Adrenal gland (tissue), 12 donors: ENCODE measurements around the gene PRKCA. TPM values are rescaled to one million over a fixed set of nuclear protein-coding genes. Genes with fewer than 3 reads are reported as not detected.

Experiments
- DNase-seq, 7 donors: peaks; one replicate each; pipeline ENCODE4 v3.0.0-alpha.2; 2019 to 2020
- H3K27ac ChIP-seq, 5 donors: fragments of 200-600 bp; sonication (generic) in 4 of 5; 1 replicate in 3 of 5; 2 replicates in 2 of 5; pipeline versions ENCODE4 v1.5.1 to v1.8.0; 2016 to 2020; ENCODE audit warnings: mild to moderate bottlenecking in 1 of 5
- H3K27me3 ChIP-seq: fragments of 200-600 bp; 2 replicates; pipeline ENCODE4 v1.8.0; 2021
- H3K36me3 ChIP-seq, 2 donors: fragments of 200-600 bp; replicated peaks in 1 of 2; 1 replicate in 1 of 2; 2 replicates in 1 of 2; pipeline versions ENCODE4 v1.5.1 to v1.8.0; 2018 to 2022
- H3K4me1 ChIP-seq, 2 donors: fragments of 200-600 bp; replicated peaks in 1 of 2; 1 replicate in 1 of 2; 2 replicates in 1 of 2; pipeline versions ENCODE4 v1.5.1 to v1.8.0; 2018 to 2021
- H3K4me3 ChIP-seq, 4 donors: fragments of 200-600 bp; sonication (generic) in 3 of 4; one replicate each; pipeline ENCODE4 v1.5.1; 2016 to 2018
- H3K9me3 ChIP-seq, 3 donors: fragments of 200-600 bp; sonication (generic) in 1 of 3; replicated peaks in 1 of 3; 1 replicate in 2 of 3; 2 replicates in 1 of 3; pipeline versions ENCODE4 v1.5.1 to v1.8.0; 2016 to 2021
- POLR2A ChIP-seq, 2 donors: fragments of 450-650 bp; IDR thresholded peaks; one replicate each; pipeline ENCODE4 v1.6.1; 2017; ENCODE audit warnings: antibody characterized with exemption in 2 of 2, mild to moderate bottlenecking in 2 of 2, moderate library complexity in 1 of 2
- WGBS, 4 donors: extraction: QIAGEN DNeasy Blood & Tissue Kit in 2 of 4; methylation state at CpG; one replicate each; pipeline versions ENCODE4 v1.1.5 to v1.1.7; 2013 to 2017; 5-methylcytosine and 5-hydroxymethylcytosine counted together
- intact Hi-C, 2 donors: fragments of 100-400 bp; cut with DNase I; formaldehyde crosslinking; loops; one replicate each; pipeline versions ENCODE4 v1.14.1 to v1.15.0; 2022 to 2023
- polyA plus RNA-seq, 3 donors: library from polyadenylated mRNA; stranded (reverse); fragments of 200-250 nt in 2 of 3; fragments of 350-450 nt in 1 of 3; fragmentation: Illumina TruSeq in 1 of 3; extraction: RNeasy Lipid Tissue Mini Kit (QIAGEN cat#74804) in 1 of 3; gene quantifications; one replicate each; pipeline ENCODE4 v1.2.3, GENCODE V29; 2013 to 2014
- total RNA-seq, 9 donors: library from RNA; depleted of rRNA in 4 of 9; stranded (reverse); fragments of >200 nt in 4 of 9; fragments of 120-200 nt in 1 of 9; fragmentation: NEBNext Ultra II Directional in 1 of 9; extraction: Animal tissue kit (Norgen Biotek cat#: 25700) in 1 of 9; gene quantifications; one replicate each; pipeline versions ENCODE4 v1.1.0 to v1.2.4, GENCODE V29; 2013 to 2023
- TF ChIP-seq, protein P1 (sequence below), 6 experiments: fragments of 450-650 bp in 4 of 6; fragments of 200-600 bp in 2 of 6; sonication (generic) in 1 of 6; IDR thresholded peaks; 1 replicate in 5 of 6; 2 replicates in 1 of 6; pipeline versions ENCODE4 v1.5.1 to v1.8.0; 2016 to 2021; ENCODE audit warnings: antibody characterized with exemption in 6 of 6, mild to moderate bottlenecking in 2 of 6, moderate library complexity in 1 of 6
- donor health status: healthy with polysubstance abuse.
- donor health status: Bipolar disorder and iron deficiency.
- donor health status: DM: yes; HTN: yes; CAD: no.
- donor health status: DM: no; HTN: no; CAD: no.
- donor health status: DM: no; HTN: no; CAD: no.
- donor health status: DM: yes; HTN: yes; CAD: no.

PRKCA gene
- total and polyA plus RNA-seq, 12 donors = 15.1 to 202 (median 84.1) TPM

DNA sequence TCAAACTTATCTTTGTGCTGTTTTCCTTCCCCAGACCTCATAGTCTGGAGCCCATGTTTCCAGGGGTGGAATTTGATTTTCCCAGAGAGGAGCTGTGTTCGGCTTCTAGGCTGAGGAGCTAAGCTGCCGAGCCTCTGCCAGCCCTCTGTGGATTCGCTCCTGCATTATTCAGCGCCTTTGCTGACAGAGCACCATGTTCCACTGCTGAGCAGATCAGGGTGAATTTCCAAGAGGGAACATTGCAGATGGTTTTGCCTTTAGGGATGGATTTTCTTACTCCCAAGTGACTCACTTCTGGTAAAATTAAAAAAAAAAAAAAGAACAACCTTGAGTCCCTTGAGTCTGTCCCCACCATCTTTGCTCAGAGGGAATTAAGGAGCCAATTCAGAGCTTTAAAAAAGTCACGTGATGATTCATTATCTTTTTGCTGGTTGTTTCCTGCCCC lies 229.5 kb downstream of the PRKCA start:
- intact Hi-C loops = no loop called here
- peak overlapping the region in 2 of 5 donors; percentile 14 to 57 for H3K27ac ChIP-seq

DNA sequence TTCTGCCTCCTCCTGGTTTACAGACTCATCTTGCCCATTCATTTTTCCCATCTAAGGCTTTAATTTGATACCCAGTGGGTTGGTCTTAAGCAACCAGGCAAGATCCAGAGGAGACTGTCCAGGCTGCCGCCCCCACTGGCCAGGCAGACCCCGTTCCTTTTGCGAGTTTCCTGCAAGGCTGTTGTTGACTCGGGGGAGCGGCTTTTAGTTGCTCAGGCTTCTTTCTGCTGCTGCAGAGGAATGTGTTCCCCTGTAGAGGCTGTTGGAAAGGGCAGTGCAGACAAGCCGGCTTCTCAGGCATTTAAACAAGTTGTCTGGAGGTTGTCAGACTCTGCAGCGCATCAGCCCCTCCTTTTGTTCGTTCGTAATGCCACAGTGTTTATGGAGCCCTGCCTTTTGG lies 231.2 kb downstream of the PRKCA start:
- no peak overlapping the region for H3K4me3 ChIP-seq
- WGBS, 4 donors = 61 to 83% (median 78%) methylated on average over 8 to 9 of the region's 9 CpGs
- no peaks in the 10 kb centered on the region for H3K36me3 ChIP-seq
- no peaks in the 10 kb centered on the region for H3K27me3 ChIP-seq
- no peak overlapping the region for H3K27ac ChIP-seq
- DNase-seq = no peak
- H3K4me1 ChIP-seq = peaks cover 7 to 34% of the 10 kb centered on the region in 2 donors
- no peaks in the 10 kb centered on the region for H3K9me3 ChIP-seq
- intact Hi-C loops = no loop called here
- TF ChIP-seq POLR2A (IDR thresholded peaks at IDR 0.05) = no peak
- TF ChIP-seq, protein P1, sequence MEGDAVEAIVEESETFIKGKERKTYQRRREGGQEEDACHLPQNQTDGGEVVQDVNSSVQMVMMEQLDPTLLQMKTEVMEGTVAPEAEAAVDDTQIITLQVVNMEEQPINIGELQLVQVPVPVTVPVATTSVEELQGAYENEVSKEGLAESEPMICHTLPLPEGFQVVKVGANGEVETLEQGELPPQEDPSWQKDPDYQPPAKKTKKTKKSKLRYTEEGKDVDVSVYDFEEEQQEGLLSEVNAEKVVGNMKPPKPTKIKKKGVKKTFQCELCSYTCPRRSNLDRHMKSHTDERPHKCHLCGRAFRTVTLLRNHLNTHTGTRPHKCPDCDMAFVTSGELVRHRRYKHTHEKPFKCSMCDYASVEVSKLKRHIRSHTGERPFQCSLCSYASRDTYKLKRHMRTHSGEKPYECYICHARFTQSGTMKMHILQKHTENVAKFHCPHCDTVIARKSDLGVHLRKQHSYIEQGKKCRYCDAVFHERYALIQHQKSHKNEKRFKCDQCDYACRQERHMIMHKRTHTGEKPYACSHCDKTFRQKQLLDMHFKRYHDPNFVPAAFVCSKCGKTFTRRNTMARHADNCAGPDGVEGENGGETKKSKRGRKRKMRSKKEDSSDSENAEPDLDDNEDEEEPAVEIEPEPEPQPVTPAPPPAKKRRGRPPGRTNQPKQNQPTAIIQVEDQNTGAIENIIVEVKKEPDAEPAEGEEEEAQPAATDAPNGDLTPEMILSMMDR (IDR thresholded peaks at IDR 0.05) = no peak

More for the DNA sequence above, 229.5 kb downstream of the PRKCA start:
- H3K9me3 ChIP-seq = no peaks in the 10 kb centered on the region
- no peaks in the 10 kb centered on the region for H3K27me3 ChIP-seq
- no peak for TF ChIP-seq POLR2A (IDR thresholded peaks at IDR 0.05)
- TF ChIP-seq, protein P1 (IDR thresholded peaks at IDR 0.05) = no peak
- WGBS, 4 donors = 73 to 86% (median 84%) methylated on average over 5 of the region's 5 CpGs
- peaks cover 7 to 34% of the 10 kb centered on the region in 2 donors for H3K4me1 ChIP-seq
- no peak overlapping the region for H3K4me3 ChIP-seq
- H3K36me3 ChIP-seq = no peaks in the 10 kb centered on the region
- no peak for DNase-seq

DNA sequence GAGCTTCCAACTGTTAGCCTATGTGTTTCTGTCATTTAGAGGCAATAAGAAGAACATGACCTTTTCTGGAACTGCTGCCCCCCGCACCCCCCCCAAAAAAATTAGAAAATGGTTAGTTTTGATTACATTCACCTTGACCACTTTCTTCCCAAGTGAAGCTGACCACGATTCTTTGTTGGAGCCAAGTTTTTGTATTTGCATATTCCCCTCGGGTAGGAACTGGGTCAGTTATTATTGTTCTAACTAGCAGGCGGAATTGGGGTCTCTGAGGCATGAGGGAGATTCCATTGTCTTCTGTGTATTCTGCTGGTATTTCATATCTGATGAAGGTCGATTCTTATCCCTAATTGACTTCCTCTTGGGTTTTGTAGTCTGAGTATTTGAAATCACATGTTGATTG lies 231.6 kb downstream of the PRKCA start:
- Histone ChIP-seq H3K36me3 (no peaks in the 10 kb centered on the region), H3K27me3 (no peaks in the 10 kb centered on the region), H3K4me3 (no peak overlapping the region), H3K4me1 (peaks cover 7 to 34% of the 10 kb centered on the region in 2 donors), H3K27ac (no peak overlapping the region), H3K9me3 (no peaks in the 10 kb centered on the region)
- no peak for TF ChIP-seq POLR2A (IDR thresholded peaks at IDR 0.05)
- TF ChIP-seq, protein P1 (IDR thresholded peaks at IDR 0.05) = no peak
- no peak for DNase-seq
- intact Hi-C loops = no loop called here
- 52 to 61% (median 57%) methylated on average over 5 of the region's 5 CpGs for WGBS, 4 donors

DNA sequence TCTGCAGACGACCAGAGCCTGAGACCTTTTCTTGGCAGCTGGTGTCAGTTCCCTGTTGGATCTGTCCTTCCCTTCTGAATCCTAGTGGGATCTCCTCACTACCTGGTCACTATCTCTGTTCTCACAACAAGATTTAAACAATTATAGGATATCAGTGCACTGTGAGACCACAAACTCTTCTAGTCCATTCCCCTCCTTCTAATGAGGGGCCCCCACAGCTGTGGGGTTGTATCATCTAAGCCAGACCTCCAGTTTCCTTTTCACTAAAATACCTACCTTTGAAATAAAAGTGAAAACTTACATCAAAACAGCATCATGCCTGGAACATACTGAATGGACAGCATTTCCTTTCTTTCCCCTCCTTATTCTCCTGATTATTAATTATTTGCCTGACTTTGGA lies 233.2 kb downstream of the PRKCA start:
- no peak for TF ChIP-seq POLR2A (IDR thresholded peaks at IDR 0.05)
- TF ChIP-seq, protein P1 (IDR thresholded peaks at IDR 0.05) = no peak
- Histone ChIP-seq H3K36me3 (no peaks in the 10 kb centered on the region), H3K9me3 (no peaks in the 10 kb centered on the region), H3K27ac (peak overlapping the region in 2 of 5 donors; percentile 13 to 65), H3K4me1 (peaks cover 7 to 45% of the 10 kb centered on the region in 2 donors), H3K4me3 (no peak overlapping the region), H3K27me3 (no peaks in the 10 kb centered on the region)
- intact Hi-C loops = no loop called here
- no peak for DNase-seq
- 38 to 83% (median 66%) methylated on average over 1 of the region's 1 CpG for WGBS, 4 donors
